IMR-90 (cell line): ENCODE measurements around the gene ELF5. TPM values are rescaled to one million over a fixed set of nuclear protein-coding genes. Genes with fewer than 3 reads are reported as not detected.

Experiments
- ATAC-seq: fragments of 200-7000 bp; cut with Tn5 transposase; 2 replicates; pipeline ENCODE4 v1.9.1; 2020; ENCODE audit warnings: low read depth, mild to moderate bottlenecking, moderate library complexity
- BruUV-seq: library from RNA; stranded (reverse); fragments of 400-500 nt; replicated peaks from 2 replicates; lab custom pipeline; 2021; lab: Mats Ljungman, UMichigan
- CTCF ChIA-PET: fragments of 300-600 bp; formaldehyde crosslinking; extraction: SDS; loops from one replicate; lab custom pipeline; 2021; ENCODE audit warnings: antibody characterized with exemption; lab: Yijun Ruan, JAX
- POLR2A ChIA-PET: fragments of 300-600 bp; sonication (Branson Sonifier 250); formaldehyde crosslinking; loops from one replicate; lab custom pipeline; 2022; ENCODE audit warnings: antibody characterized with exemption; ENCODE audit not compliant: unreplicated experiment; lab: Charles Lee
- DNase-seq: peaks from one replicate; pipeline ENCODE4 v3.0.0; 2013
- H2AFZ ChIP-seq: replicated peaks from 2 replicates; pipeline ENCODE3; 2013; ENCODE audit warnings: low read length, mild to moderate bottlenecking; ENCODE audit not compliant: poor library complexity
- H2AK5ac ChIP-seq: 2 replicates; pipeline ENCODE4 v1.6.1; 2013; ENCODE audit warnings: low read depth, low read length, inconsistent platforms
- H2AK9ac ChIP-seq: replicated peaks from 2 replicates; pipeline ENCODE3; 2013; ENCODE audit warnings: mild to moderate bottlenecking, low read depth, low read length, moderate library complexity; ENCODE audit not compliant: poor library complexity
- H2BK120ac ChIP-seq: 2 replicates; pipeline ENCODE4 v1.6.1; 2013; ENCODE audit warnings: low read depth, low read length, inconsistent platforms
- H2BK15ac ChIP-seq: 3 replicates; pipeline ENCODE4 v1.6.1; 2013; ENCODE audit warnings: low read depth, low read length, inconsistent platforms
- H2BK20ac ChIP-seq: 2 replicates; pipeline ENCODE4 v1.6.1; 2013; ENCODE audit warnings: low read depth, mild to moderate bottlenecking, inconsistent platforms, low read length, moderate library complexity
- H2BK5ac ChIP-seq: 2 replicates; pipeline ENCODE4 v1.6.1; 2013; ENCODE audit warnings: mild to moderate bottlenecking, low read depth, low read length, inconsistent platforms; ENCODE audit not compliant: poor library complexity, severe bottlenecking
- H3K14ac ChIP-seq: replicated peaks from 2 replicates; pipeline ENCODE4 v1.6.1; 2013; ENCODE audit warnings: low read depth, low read length, inconsistent platforms
- H3K18ac ChIP-seq: 2 replicates; pipeline ENCODE4 v1.6.1; 2013; ENCODE audit warnings: low read depth, low read length, control low read depth
- H3K23ac ChIP-seq: 2 replicates; pipeline ENCODE4 v1.6.1; 2013; ENCODE audit warnings: low read depth, low read length, inconsistent platforms
- H3K27ac ChIP-seq: 2 replicates; pipeline ENCODE4 v1.5.1; 2013; ENCODE audit warnings: mild to moderate bottlenecking, control low read depth, low read length; ENCODE audit not compliant: insufficient read depth
- H3K27me3 ChIP-seq: 2 replicates; pipeline ENCODE4 v1.6.1; 2013; ENCODE audit warnings: low read length; ENCODE audit not compliant: control insufficient read depth, insufficient read depth
- H3K36me3 ChIP-seq: 2 replicates; pipeline ENCODE4 v1.6.1; 2013; ENCODE audit warnings: low read length, mixed read lengths; ENCODE audit not compliant: control insufficient read depth, insufficient read depth
- H3K4ac ChIP-seq: 2 replicates; pipeline ENCODE4 v1.6.1; 2013; ENCODE audit warnings: low read depth, low read length, inconsistent platforms
- H3K4me1 ChIP-seq: 2 replicates; pipeline ENCODE4 v1.6.1; 2013; ENCODE audit warnings: low read length, mixed read lengths; ENCODE audit not compliant: control insufficient read depth, insufficient read depth
- H3K4me2 ChIP-seq: 2 replicates; pipeline ENCODE4 v1.6.1; 2013; ENCODE audit warnings: low read depth, mild to moderate bottlenecking, control low read depth, low read length, moderate library complexity
- H3K4me3 ChIP-seq: 2 replicates; pipeline ENCODE4 v1.5.1; 2013; ENCODE audit warnings: low read depth, mild to moderate bottlenecking, control low read depth, low read length, moderate library complexity; ENCODE audit not compliant: insufficient read depth
- H3K56ac ChIP-seq: 2 replicates; pipeline ENCODE4 v1.6.1; 2013; ENCODE audit warnings: low read length, inconsistent platforms; ENCODE audit not compliant: insufficient read depth; ENCODE audit errors: extremely low read depth
- H3K79me1 ChIP-seq, 2 experiments: 2 replicates each; pipeline ENCODE4 v1.6.1; 2013; ENCODE audit warnings: low read length in 2 of 2, inconsistent platforms in 1 of 2, low read depth in 1 of 2
- H3K9ac ChIP-seq: 2 replicates; pipeline ENCODE4 v1.6.1; 2013; ENCODE audit warnings: low read depth, low read length, control low read depth
- H3K9me1 ChIP-seq: 2 replicates; pipeline ENCODE4 v1.6.1; 2013; ENCODE audit warnings: low read length, inconsistent platforms; ENCODE audit not compliant: insufficient read depth
- H3K9me3 ChIP-seq: 2 replicates; pipeline ENCODE4 v1.6.1; 2013; ENCODE audit warnings: low read length; ENCODE audit not compliant: control insufficient read depth, insufficient read depth
- H4K20me1 ChIP-seq: 2 replicates; pipeline ENCODE4 v1.6.1; 2013; ENCODE audit warnings: low read length, inconsistent platforms; ENCODE audit not compliant: insufficient read depth
- H4K5ac ChIP-seq: 2 replicates; pipeline ENCODE4 v1.6.1; 2013; ENCODE audit warnings: mild to moderate bottlenecking, low read depth, low read length, control low read depth
- H4K8ac ChIP-seq, 2 experiments: 2 replicates each; pipeline ENCODE4 v1.6.1; 2013; ENCODE audit warnings: low read depth in 2 of 2, low read length in 2 of 2, control low read depth in 1 of 2, inconsistent platforms in 1 of 2
- H4K91ac ChIP-seq: 2 replicates; pipeline ENCODE4 v1.6.1; 2013; ENCODE audit warnings: low read depth, low read length, inconsistent platforms; ENCODE audit not compliant: insufficient read depth
- BHLHE40 ChIP-seq: fragments of 150-350 bp; IDR thresholded peaks from 2 replicates; pipeline ENCODE4 v1.6.1; 2016; ENCODE audit warnings: mild to moderate bottlenecking, low read depth, low read length
- CEBPB ChIP-seq: IDR thresholded peaks from 2 replicates; pipeline ENCODE4 v1.6.1; 2012; ENCODE audit warnings: low read depth, low read length, improper control_type of control experiment
- MXI1 ChIP-seq: IDR thresholded peaks from 2 replicates; pipeline ENCODE4 v1.6.1; 2012; ENCODE audit warnings: low read depth, mild to moderate bottlenecking, low read length, moderate library complexity, borderline replicate concordance
- POLR2A ChIP-seq: IDR thresholded peaks from 2 replicates; pipeline ENCODE4 v1.6.1; 2012; ENCODE audit warnings: mild to moderate bottlenecking, low read depth, low read length
- SMC3 ChIP-seq: fragments of 150-350 bp; IDR thresholded peaks from 2 replicates; pipeline ENCODE4 v1.6.1; 2016; ENCODE audit warnings: low read depth, mild to moderate bottlenecking, antibody characterized with exemption, low read length, moderate library complexity
- WGBS, 2 experiments: methylation state at CpG; one replicate each; pipeline versions ENCODE4 v1.1.5 to v1.1.7; 2013; ENCODE audit warnings: missing lambda C conversion rate in 2 of 2; ENCODE audit not compliant: insufficient read length in 1 of 2; ENCODE audit errors: extremely low coverage in 2 of 2; 5-methylcytosine and 5-hydroxymethylcytosine counted together
- dilution Hi-C: fragments of 300-500 bp; cut with HindIII; formaldehyde crosslinking; loops from one replicate; pipeline ENCODE4 v1.14.3; 2018; ENCODE audit warnings: low sequenced_read_pairs; ENCODE audit not compliant: unreplicated experiment
- in situ Hi-C: fragments of 300-500 bp; cut with MboI; formaldehyde crosslinking; loops from 3 replicates; pipeline ENCODE4 v1.14.3; 2019; ENCODE audit warnings: low sequenced_read_pairs, inconsistent platforms, mixed read lengths
- intact Hi-C: fragments of 100-400 bp; cut with micrococcal nuclease; formaldehyde crosslinking; loops from 2 replicates; pipeline ENCODE4 v1.10.0; 2022
- polyA plus RNA-seq, 3 experiments: library from polyadenylated mRNA; depleted of rRNA; stranded (reverse); fragments of >200 nt; gene quantifications; 2 replicates each; pipeline ENCODE4 v1.2.3, GENCODE V29; 2012; ENCODE audit warnings: low replicate concordance in 1 of 3
- total RNA-seq: library from RNA; depleted of rRNA; stranded (reverse); fragments of >200 nt; gene quantifications from 2 replicates; pipeline ENCODE4 v1.2.3, GENCODE V29; 2012
- TF ChIP-seq, protein P1 (sequence below): fragments of 150-350 bp; IDR thresholded peaks from 2 replicates; pipeline ENCODE4 v1.6.1; 2017; ENCODE audit warnings: mild to moderate bottlenecking, antibody characterized with exemption, low read length, low read depth

The ELF5 gene
- total and polyA plus RNA-seq, 2 of the 4 experiments (the other 2 are of a cell fraction): not detected

DNA sequence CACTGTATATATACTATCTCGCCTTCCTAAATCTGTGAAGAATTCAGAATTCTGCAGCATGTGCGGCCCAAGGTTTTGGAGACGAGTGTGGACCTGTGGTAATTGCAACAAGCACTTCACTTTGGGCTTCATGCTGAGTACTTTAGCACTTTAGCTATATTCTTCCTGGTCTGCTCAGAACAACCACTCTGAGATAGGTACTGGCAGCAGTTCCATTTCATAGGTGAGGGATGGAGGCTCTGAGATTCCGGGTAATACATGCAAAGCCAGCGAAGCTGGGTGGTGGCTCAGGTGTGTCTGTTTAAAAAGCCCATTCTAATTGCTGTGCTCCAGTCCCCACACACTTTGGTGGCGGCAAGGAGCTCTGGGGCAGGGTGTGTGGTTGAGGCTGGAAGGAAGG, 6.4 kb downstream of the ELF5 start:
- Histone ChIP-seq H3K9ac (no peak overlapping the region), H2AK5ac (no peak overlapping the region), H2AFZ (no peak overlapping the region), H2AK9ac (no peak overlapping the region), H3K4me1 (peaks cover 9% of the 10 kb centered on the region), H3K56ac (no peak overlapping the region), H3K9me1 (peaks cover 4% of the 10 kb centered on the region), H3K4me2 (no peak overlapping the region), H4K5ac (no peak overlapping the region), H3K79me1 (no peaks in the 10 kb centered on the region), H2BK15ac (no peak overlapping the region), H2BK120ac (no peak overlapping the region), H3K27me3 (no peaks in the 10 kb centered on the region; the same call in 1 of the 2 replicates), H3K36me3 (no peaks in the 10 kb centered on the region), H4K91ac (no peak overlapping the region), H3K14ac (no peak overlapping the region), H3K18ac (no peak overlapping the region), H3K4ac (no peak overlapping the region), H3K9me3 (no peaks in the 10 kb centered on the region), H3K4me3 (no peak overlapping the region), H4K8ac (no peak overlapping the region), H3K23ac (no peak overlapping the region), H3K27ac (no peak overlapping the region), H2BK20ac (no peak overlapping the region), H4K20me1 (no peaks in the 10 kb centered on the region), H2BK5ac (no peak overlapping the region)
- no TSS peak for BruUV-seq
- in situ Hi-C loops (no loop called here), dilution Hi-C loops (no loop called here), intact Hi-C loops (no loop called here)
- WGBS, 2 experiments: no CpG with 5 or more reads among the region's 6 CpGs
- no peak for TF ChIP-seq SMC3
- TF ChIP-seq CEBPB: no peak
- TF ChIP-seq, protein P1, sequence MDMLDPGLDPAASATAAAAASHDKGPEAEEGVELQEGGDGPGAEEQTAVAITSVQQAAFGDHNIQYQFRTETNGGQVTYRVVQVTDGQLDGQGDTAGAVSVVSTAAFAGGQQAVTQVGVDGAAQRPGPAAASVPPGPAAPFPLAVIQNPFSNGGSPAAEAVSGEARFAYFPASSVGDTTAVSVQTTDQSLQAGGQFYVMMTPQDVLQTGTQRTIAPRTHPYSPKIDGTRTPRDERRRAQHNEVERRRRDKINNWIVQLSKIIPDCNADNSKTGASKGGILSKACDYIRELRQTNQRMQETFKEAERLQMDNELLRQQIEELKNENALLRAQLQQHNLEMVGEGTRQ: no peak
- TF ChIP-seq BHLHE40: no peak
- TF ChIP-seq MXI1: no peak
- no peak for TF ChIP-seq POLR2A
- DNase-seq (no peak), ATAC-seq (no peak)
- POLR2A ChIA-PET: no interaction called here
- CTCF ChIA-PET: no interaction called here
